Keratinocyte (primary cell): ENCODE data around the gene HLX. TPM values are rescaled to one million over a fixed set of nuclear protein-coding genes. Genes with fewer than 3 reads are reported as not detected.
A peak's percentile ranks its signal among the peaks of the same experiment; 100 is the strongest.

Experiments
- DNase-seq: peaks from one replicate; pipeline ENCODE4 v3.0.0-alpha.2; 2011; ENCODE audit warnings: low read depth, missing footprints, low spot score
- FAIRE-seq: peaks from 2 replicates; lab custom pipeline; 2011; peaks lifted over from hg19 to GRCh38; lab: Jason Lieb, UNC
- H2AFZ ChIP-seq: 2 replicates; pipeline ENCODE4 v1.6.0; 2012; ENCODE audit warnings: low read length, control low read depth, inconsistent platforms; ENCODE audit not compliant: control insufficient read depth
- H3K27ac ChIP-seq: 2 replicates; pipeline ENCODE4 v1.5.1; 2011; ENCODE audit warnings: low read length; ENCODE audit not compliant: control insufficient read depth, insufficient read depth
- H3K27me3 ChIP-seq: 3 replicates; pipeline ENCODE4 v1.6.0; 2011; ENCODE audit warnings: low read length; ENCODE audit not compliant: control insufficient read depth, insufficient read depth; ENCODE audit errors: extremely low read depth
- H3K36me3 ChIP-seq, 2 experiments: 2 replicates in 1 of 2; 3 replicates in 1 of 2; pipeline ENCODE4 v1.5.1; 2011; ENCODE audit warnings: low read length in 2 of 2, mild to moderate bottlenecking in 1 of 2; ENCODE audit not compliant: control insufficient read depth in 2 of 2, insufficient read depth in 2 of 2; ENCODE audit errors: extremely low read depth in 1 of 2
- H3K4me1 ChIP-seq: 3 replicates; pipeline ENCODE4 v1.5.1; 2011; ENCODE audit warnings: low read length; ENCODE audit not compliant: control insufficient read depth, insufficient read depth; ENCODE audit errors: extremely low read depth
- H3K4me2 ChIP-seq: 3 replicates; pipeline ENCODE4 v1.6.0; 2011; ENCODE audit warnings: low read depth, low read length; ENCODE audit not compliant: control insufficient read depth, insufficient read depth; ENCODE audit errors: extremely low read depth
- H3K4me3 ChIP-seq, 3 experiments: fragments of 200-600 bp in 1 of 3; sonication (generic) in 1 of 3; 2 replicates in 2 of 3; 3 replicates in 1 of 3; pipeline ENCODE4 v1.5.1; 2011 to 2016; ENCODE audit warnings: low read length in 3 of 3, mild to moderate bottlenecking in 3 of 3, control low read depth in 2 of 3, inconsistent platforms in 1 of 3, low read depth in 1 of 3, mixed read lengths in 1 of 3, mixed run types in 1 of 3, moderate library complexity in 1 of 3; ENCODE audit not compliant: control insufficient read depth in 2 of 3, insufficient read depth in 2 of 3; ENCODE audit errors: extremely low read depth in 1 of 3
- H3K79me2 ChIP-seq: 2 replicates; pipeline ENCODE4 v1.6.0; 2012; ENCODE audit warnings: low read length; ENCODE audit not compliant: control insufficient read depth, insufficient read depth
- H3K9ac ChIP-seq: 3 replicates; pipeline ENCODE4 v1.6.0; 2011; ENCODE audit warnings: low read length; ENCODE audit not compliant: control insufficient read depth, insufficient read depth; ENCODE audit errors: extremely low read depth
- H3K9me1 ChIP-seq: 3 replicates; pipeline ENCODE4 v1.6.0; 2011; ENCODE audit warnings: low read length; ENCODE audit not compliant: control insufficient read depth, insufficient read depth; ENCODE audit errors: extremely low read depth
- H3K9me3 ChIP-seq: 2 replicates; pipeline ENCODE4 v1.5.1; 2012; ENCODE audit warnings: low read depth, low read length; ENCODE audit not compliant: control insufficient read depth
- H4K20me1 ChIP-seq: 3 replicates; pipeline ENCODE4 v1.6.0; 2011; ENCODE audit warnings: low read length; ENCODE audit not compliant: control insufficient read depth, insufficient read depth; ENCODE audit errors: extremely low read depth
- CTCF ChIP-seq, 3 experiments: IDR thresholded peaks in 1 of 3; conservative IDR thresholded peaks in 1 of 3; optimal IDR thresholded peaks in 1 of 3; 2 replicates in 2 of 3; 3 replicates in 1 of 3; pipeline versions ENCODE3 to v1.5.1; 2011; ENCODE audit warnings: low read length in 3 of 3, mild to moderate bottlenecking in 3 of 3, moderate library complexity in 2 of 3, control low read depth in 1 of 3, inconsistent platforms in 1 of 3; ENCODE audit not compliant: insufficient read depth in 2 of 3; ENCODE audit errors: extremely low read depth in 1 of 3
- EZH2 ChIP-seq: IDR thresholded peaks from one replicate; pipeline ENCODE4 v1.6.1; 2012; ENCODE audit warnings: inconsistent platforms, mild to moderate bottlenecking, low read length, moderate library complexity
- dilution Hi-C: fragments of 300-500 bp; cut with MboI; formaldehyde crosslinking; loops from one replicate; pipeline ENCODE4 v1.7.0; 2020; ENCODE audit warnings: low sequenced_read_pairs; ENCODE audit not compliant: extremely low pct_ligation_motif_present
- polyA plus RNA-seq, 5 experiments: library from polyadenylated mRNA; depleted of rRNA in 3 of 5; stranded (reverse) in 3 of 5; stranded (forward) in 1 of 5; unstranded in 1 of 5; fragments of >200 nt; gene quantifications; 1 replicate in 1 of 5; 2 replicates in 3 of 5; 3 replicates in 1 of 5; pipeline versions ENCODE4 v1.2.1 to v1.2.3, GENCODE V29; 2011 to 2012; ENCODE audit warnings: missing spikeins in 2 of 5, low read depth in 1 of 5, low replicate concordance in 1 of 5

The HLX gene
- polyA plus RNA-seq, 1 donor (not counting 4 experiments of a cell fraction or from before 2014, with no cell fraction given) = not detected

DNA sequence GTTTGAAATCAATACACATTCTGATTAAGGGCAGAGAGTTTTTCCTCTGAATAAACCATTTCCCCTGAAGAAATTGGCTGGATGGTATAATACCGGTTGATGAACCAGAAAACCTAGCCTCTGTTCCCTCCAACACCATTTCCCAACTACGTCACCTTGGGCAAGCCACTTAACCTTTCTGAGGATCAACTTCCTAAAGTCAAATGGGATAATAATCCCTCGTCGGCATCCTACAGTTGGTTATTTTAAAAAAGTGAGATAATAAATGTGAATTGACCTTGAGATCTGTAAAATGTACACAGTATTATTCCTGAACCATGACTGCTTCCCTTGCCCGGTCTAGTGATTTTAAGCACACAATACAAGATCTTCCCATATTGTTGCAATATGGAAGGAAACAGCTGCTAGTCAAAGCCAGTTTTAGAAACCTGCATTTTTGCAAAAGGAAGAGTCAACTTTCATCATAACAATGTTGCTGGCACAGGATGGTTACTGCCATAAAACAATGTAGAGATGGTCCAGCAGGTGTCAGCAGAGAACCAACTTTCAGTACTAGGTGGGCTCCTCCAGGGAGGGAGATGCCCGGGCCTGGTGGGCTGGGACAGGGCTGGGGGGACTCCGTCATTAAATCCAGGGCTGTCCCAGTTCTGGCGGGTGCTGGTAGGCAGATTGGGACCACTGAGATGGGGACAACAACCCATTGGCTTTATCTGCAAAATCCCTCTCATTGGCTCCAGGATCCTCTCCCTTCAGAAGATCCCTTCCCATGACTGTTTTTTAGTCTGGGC lies 5.2 kb upstream of the HLX start:
- H3K9me3 ChIP-seq = no peaks in the 10 kb centered on the region
- H3K27ac ChIP-seq = no peak overlapping the region
- H3K4me2 ChIP-seq = no peak overlapping the region
- no peaks in the 10 kb centered on the region for H3K36me3 ChIP-seq
- no peak overlapping the region for H2AFZ ChIP-seq
- H3K27me3 ChIP-seq = peaks cover 33% of the 10 kb centered on the region
- H3K4me3 ChIP-seq = no peak overlapping the region
- H3K9me1 ChIP-seq = no peaks in the 10 kb centered on the region
- no peaks in the 10 kb centered on the region for H4K20me1 ChIP-seq
- H3K9ac ChIP-seq = no peak overlapping the region
- FAIRE-seq (no peak), DNase-seq (no peak)
- dilution Hi-C loops = no loop called here
- no peaks in the 10 kb centered on the region for H3K79me2 ChIP-seq
- peaks cover 3% of the 10 kb centered on the region for H3K4me1 ChIP-seq
- TF ChIP-seq CTCF (optimal IDR thresholded peaks at IDR 0.05 in 1 of 3, IDR thresholded peaks at IDR 0.05 in 1 of 3, conservative IDR thresholded peaks at IDR 0.05 in 1 of 3; ENCODE audit: extremely low read depth in 1 of 3, insufficient read depth in 2 of 3, low read length in 3 of 3) = peak; percentile 51 to 72 (median 58)
- TF ChIP-seq EZH2 = peak; percentile 16

GRCh38 chr1:220875260-220875659 lies 4.0 kb upstream of the HLX start:
- Histone ChIP-seq H3K9me1 (no peaks in the 10 kb centered on the region), H2AFZ (no peak overlapping the region), H3K9ac (no peak overlapping the region), H3K4me3 (no peak overlapping the region), H4K20me1 (no peaks in the 10 kb centered on the region), H3K36me3 (no peaks in the 10 kb centered on the region), H3K4me1 (peaks cover 7% of the 10 kb centered on the region), H3K79me2 (no peaks in the 10 kb centered on the region), H3K27me3 (peaks cover 45% of the 10 kb centered on the region), H3K9me3 (no peaks in the 10 kb centered on the region), H3K4me2 (no peak overlapping the region), H3K27ac (no peak overlapping the region)
- dilution Hi-C loops = no loop called here
- TF ChIP-seq EZH2 (no peak), CTCF (optimal IDR thresholded peaks at IDR 0.05 in 1 of 3, IDR thresholded peaks at IDR 0.05 in 1 of 3, conservative IDR thresholded peaks at IDR 0.05 in 1 of 3; ENCODE audit: extremely low read depth in 1 of 3, insufficient read depth in 2 of 3, low read length in 3 of 3) (no peak)
- DNase-seq = no peak
- no peak for FAIRE-seq
